ENCODE results near the gene RHOH. TPM values are rescaled to one million over a fixed set of nuclear protein-coding genes. Genes with fewer than 3 reads are reported as not detected.

The RHOH gene
- total and polyA plus RNA-seq, 9 of the 15 experiments (the other 6 are each of a cell fraction or from before 2014, with no cell fraction given), result 14.3 to 37.7 (median 23.2) TPM

- TF ChIP-seq RNF219 (CRISPR knock-in tag; IDR thresholded peaks at IDR 0.05) (0 out of 2 replicates have a peak, but pooled peaks have one; percentile 7), FOXM1 (IDR thresholded peaks at IDR 0.05; ENCODE audit: low read depth) (no peak), FOXM1 (CRISPR knock-in tag; IDR thresholded peaks at IDR 0.05; ENCODE audit: low read depth) (no peak), ZFP30 (CRISPR knock-in tag; IDR thresholded peaks at IDR 0.05; ENCODE audit: borderline replicate concordance) (no peak), ELF4 (CRISPR knock-in tag; IDR thresholded peaks at IDR 0.05) (0 out of 2 replicates have a peak, but pooled peaks have one; percentile 60), BACH1 (tag; IDR thresholded peaks at IDR 0.05) (no peak), TCF3 (CRISPR knock-in tag; IDR thresholded peaks at IDR 0.05) (peak; percentile 54), RHOXF2B (CRISPR knock-in tag; conservative IDR thresholded peaks at IDR 0.05) (peak; percentile 60; the same call in 1 of the 2 replicates), THAP12 (CRISPR knock-in tag; IDR thresholded peaks at IDR 0.05) (0 out of 2 replicates have a peak, but pooled peaks have one; percentile 19), HBP1 (CRISPR knock-in tag; IDR thresholded peaks at IDR 0.05) (0 out of 2 replicates have a peak, but pooled peaks have one; percentile 72), BHLHE40 (IDR thresholded peaks at IDR 0.05; ENCODE audit: low read length) (peak; percentile 27; the same call in 1 of the 2 replicates), EP400 (IDR thresholded peaks at IDR 0.05) (peak; percentile 51), NFRKB (IDR thresholded peaks at IDR 0.05; ENCODE audit: low read depth) (0 out of 2 replicates have a peak, but pooled peaks have one; percentile 57), LCOR (CRISPR knock-in tag; IDR thresholded peaks at IDR 0.05) (0 out of 2 replicates have a peak, but pooled peaks have one; percentile 24), TBP (optimal IDR thresholded peaks at IDR 0.05; ENCODE audit: low read depth, low read length) (peak; percentile 83), TOE1 (IDR thresholded peaks at IDR 0.05; ENCODE audit: borderline replicate concordance) (peak; percentile 54; the same call in 1 of the 2 replicates), TOE1 (CRISPR knock-in tag; IDR thresholded peaks at IDR 0.05; ENCODE audit: borderline replicate concordance, low read depth) (no peak), RBFOX2 (IDR thresholded peaks at IDR 0.05; ENCODE audit: low read depth, low read length) (peak; percentile 76)
Observed at GRCh38 chr4:40197879-40198689, 1.3 kb downstream of the RHOH start (continued).

All from K562 (cell line).